GM21717 (cell line): ENCODE data around the gene CACNA1G.

Experiments
- ATAC-seq: cut with Tn5 transposase; IDR thresholded peaks from one replicate; pipeline ENCODE4 v1.9.1; 2021; ENCODE audit warnings: mild to moderate bottlenecking, moderate library complexity; ENCODE audit not compliant: unreplicated experiment

Gene CACNA1G

GRCh38 chr17:50629902-50630301 is 69.4 kb downstream of the CACNA1G start:
- no peak for ATAC-seq

- ATAC-seq = no peak
These were observed 70.1 kb downstream of the CACNA1G start for GRCh38 chr17:50630524-50631194.

GRCh38 chr17:50631195-50631907 is 70.8 kb downstream of the CACNA1G start:
- no peak for ATAC-seq

GRCh38 chr17:50631908-50632571 is 71.5 kb downstream of the CACNA1G start:
- ATAC-seq = no peak

GRCh38 chr17:50632637-50633036 is 72.1 kb downstream of the CACNA1G start:
- no peak for ATAC-seq

- ATAC-seq = no peak
These were observed 73.2 kb downstream of the CACNA1G start for GRCh38 chr17:50633683-50634082.

GRCh38 chr17:50634224-50634914 is 73.9 kb downstream of the CACNA1G start, which contains the start of gene ABCC3:
ABCC3 (plus strand) TSS chr17:50634881; CDS start chr17:50634937, 56 bp downstream.
- ATAC-seq = no peak

- ATAC-seq = no peak
These were observed 74.6 kb downstream of the CACNA1G start for GRCh38 chr17:50634915-50635731.

- no peak for ATAC-seq
These were observed 75.1 kb downstream of the CACNA1G start for GRCh38 chr17:50635732-50635981.

GRCh38 chr17:50635982-50636803 is 75.7 kb downstream of the CACNA1G start:
- no peak for ATAC-seq

- no peak for ATAC-seq
These were observed 76.3 kb downstream of the CACNA1G start for GRCh38 chr17:50636804-50637195.

- no peak for ATAC-seq
These were observed 77.5 kb downstream of the CACNA1G start for GRCh38 chr17:50637829-50638605.

GRCh38 chr17:50638606-50638965 is 78.1 kb downstream of the CACNA1G start:
- no peak for ATAC-seq

GRCh38 chr17:50638966-50639713 is 78.6 kb downstream of the CACNA1G start:
- no peak for ATAC-seq

GRCh38 chr17:50640686-50641351 is 80.3 kb downstream of the CACNA1G start:
- no peak for ATAC-seq

GRCh38 chr17:50641357-50641756 is 80.8 kb downstream of the CACNA1G start:
- no peak for ATAC-seq

- no peak for ATAC-seq
These were observed 81.7 kb downstream of the CACNA1G start for GRCh38 chr17:50642071-50642721.
